Measurements from ENCODE around the gene NXPE2. TPM values are rescaled to one million over a fixed set of nuclear protein-coding genes. Genes with fewer than 3 reads are reported as not detected.

The NXPE2 gene
- total and polyA plus RNA-seq, 2 of the 13 experiments (the other 11 are each of a cell fraction or from before 2014, with no cell fraction given), result not detected

GRCh38 chr11:114683007-114683406 lies 4.7 kb downstream of the NXPE2 start (continued):
- TF ChIP-seq ZNF142 (CRISPR knock-in tag; IDR thresholded peaks at IDR 0.05) (no peak), ZNF619 (CRISPR knock-in tag; IDR thresholded peaks at IDR 0.05) (no peak), MXD1 (CRISPR knock-in tag; IDR thresholded peaks at IDR 0.05) (no peak), ZKSCAN1 (IDR thresholded peaks at IDR 0.05; ENCODE audit: low read length) (no peak), ZNF513 (CRISPR knock-in tag; conservative IDR thresholded peaks at IDR 0.05) (no peak)

GRCh38 chr11:114684636-114685035 lies 6.3 kb downstream of the NXPE2 start:
- BruUV-seq (replicated peaks), result no TSS peak
- no peaks in the 10 kb centered on the region for H3K36me3 ChIP-seq (replicated peaks in 1 of 2; ENCODE audit: control insufficient read depth in 1 of 2, insufficient read depth in 2 of 2, low read length in 2 of 2)
- H3K4me3 ChIP-seq (replicated peaks in 1 of 3; ENCODE audit: insufficient read depth in 1 of 3, low read depth in 2 of 3, low read length in 3 of 3), result no peak overlapping the region
- no peaks in the 10 kb centered on the region for H3K79me2 ChIP-seq (ENCODE audit: insufficient read depth, low read length)
- H2AFZ ChIP-seq (ENCODE audit: low read length), result no peak overlapping the region
- FAIRE-seq, result no peak
- in situ Hi-C loops (cut with HindIII; ENCODE audit: extremely low pct_ligation_motif_present, low pct_unique_long_range_greater_than_20kb), result no loop called here
- DNase-seq (ENCODE audit: low spot score), result no peak
- POLR2A ChIA-PET, result no interaction called here
- H4K20me1 ChIP-seq (ENCODE audit: insufficient read depth, low read length), result no peaks in the 10 kb centered on the region
- no peak overlapping the region for H3K4me2 ChIP-seq (ENCODE audit: low read depth, low read length)
- intact Hi-C loops (cut with micrococcal nuclease; ENCODE audit: unreplicated experiment), result no loop called here
- H3K4me1 ChIP-seq (ENCODE audit: insufficient read depth, low read length), result no peaks in the 10 kb centered on the region
- no peaks in the 10 kb centered on the region for H3K27me3 ChIP-seq (ENCODE audit: control insufficient read depth in 1 of 2, insufficient read depth in 2 of 2, low read length in 2 of 2)
- ATAC-seq, result no peak
- H3K9ac ChIP-seq (ENCODE audit: insufficient read depth, low read depth, low read length), result no peak overlapping the region
- peaks cover 21% of the 10 kb centered on the region for H3K9me3 ChIP-seq (ENCODE audit: low read length)
- no peak overlapping the region for H3K27ac ChIP-seq (ENCODE audit: extremely low read length, insufficient read depth, low read length)
- CTCF ChIA-PET (ENCODE audit: low intra/inter-chr PET ratio, low total read pairs), result no interaction called here
- no peak for TF ChIP-seq EZH2 (conservative IDR thresholded peaks at IDR 0.05; ENCODE audit: low read depth, low read length)
- no peak for TF ChIP-seq ZNF512B (CRISPR knock-in tag; IDR thresholded peaks at IDR 0.05; ENCODE audit: borderline replicate concordance)
- TF ChIP-seq MEIS1 (CRISPR knock-in tag; IDR thresholded peaks at IDR 0.05; ENCODE audit: borderline replicate concordance), result no peak
- TF ChIP-seq TBX3 (IDR thresholded peaks at IDR 0.05; ENCODE audit: borderline replicate concordance), result no peak
- no peak for TF ChIP-seq ZNF484 (CRISPR knock-in tag; IDR thresholded peaks at IDR 0.05; ENCODE audit: borderline replicate concordance, low read depth)
- TF ChIP-seq ZFP1 (CRISPR knock-in tag; IDR thresholded peaks at IDR 0.05), result no peak
- no peak for TF ChIP-seq PLSCR1 (CRISPR knock-in tag; IDR thresholded peaks at IDR 0.05; ENCODE audit: borderline replicate concordance)
